GM10847 (cell line): ENCODE measurements around the gene SPACA7.

Experiments used
- POLR2A ChIP-seq: IDR thresholded peaks from 2 replicates; pipeline ENCODE4 v1.6.1; 2011; ENCODE audit not compliant: insufficient read length; ENCODE audit errors: extremely low read depth

Gene SPACA7

DNA sequence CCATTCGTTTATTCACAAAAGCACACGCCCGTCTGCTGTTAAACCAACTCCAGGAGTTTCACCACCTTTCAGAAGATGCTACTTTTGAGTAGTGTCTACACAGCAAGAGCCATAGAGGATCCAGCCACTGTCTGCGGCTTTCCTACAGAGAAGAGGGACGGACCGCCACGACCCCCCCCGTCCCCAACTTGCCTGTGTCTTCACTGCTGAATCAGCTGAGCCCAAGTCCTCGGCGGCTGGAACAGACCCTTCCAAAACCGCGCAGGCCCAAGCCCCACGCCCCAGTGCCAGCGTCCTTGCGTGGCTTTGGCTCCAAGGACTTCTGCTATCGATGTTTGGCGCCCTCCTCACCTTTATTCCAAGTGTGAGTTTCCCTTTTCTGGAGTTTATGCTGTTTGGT is 65.1 kb downstream of the SPACA7 start:
- no peak for TF ChIP-seq POLR2A

GRCh38 chr13:112441779-112442310 is 65.7 kb downstream of the SPACA7 start:
- TF ChIP-seq POLR2A = no peak

DNA sequence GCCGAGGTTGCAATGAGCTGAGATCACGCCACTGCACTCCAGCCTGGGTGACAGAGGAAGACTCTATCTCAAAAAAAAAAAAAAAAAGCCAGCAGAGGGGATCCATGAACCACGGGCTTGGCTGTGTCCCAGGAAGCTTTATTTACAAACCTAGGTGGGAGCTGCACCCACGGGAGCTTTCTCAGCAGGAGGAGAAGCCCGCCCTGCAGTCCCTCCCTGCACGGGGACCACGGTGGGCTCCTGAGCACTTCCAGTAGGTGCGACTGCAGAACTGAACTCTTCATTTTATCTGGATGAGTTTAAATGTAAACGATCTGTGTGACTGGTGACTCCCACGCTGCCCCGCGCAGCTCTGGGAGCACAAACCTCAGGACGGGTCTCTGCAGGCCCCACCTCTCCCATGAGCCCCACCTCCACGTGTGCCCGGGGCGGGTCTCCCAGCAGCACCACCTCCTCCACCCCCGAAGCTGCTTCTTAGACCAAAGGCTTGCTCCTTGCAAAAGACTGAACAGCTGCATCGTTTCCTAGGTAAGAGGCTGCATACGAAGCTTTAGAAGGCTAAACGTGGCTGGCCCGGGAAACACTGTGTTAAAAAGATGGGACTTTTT is 66.4 kb downstream of the SPACA7 start:
- no peak for TF ChIP-seq POLR2A

DNA sequence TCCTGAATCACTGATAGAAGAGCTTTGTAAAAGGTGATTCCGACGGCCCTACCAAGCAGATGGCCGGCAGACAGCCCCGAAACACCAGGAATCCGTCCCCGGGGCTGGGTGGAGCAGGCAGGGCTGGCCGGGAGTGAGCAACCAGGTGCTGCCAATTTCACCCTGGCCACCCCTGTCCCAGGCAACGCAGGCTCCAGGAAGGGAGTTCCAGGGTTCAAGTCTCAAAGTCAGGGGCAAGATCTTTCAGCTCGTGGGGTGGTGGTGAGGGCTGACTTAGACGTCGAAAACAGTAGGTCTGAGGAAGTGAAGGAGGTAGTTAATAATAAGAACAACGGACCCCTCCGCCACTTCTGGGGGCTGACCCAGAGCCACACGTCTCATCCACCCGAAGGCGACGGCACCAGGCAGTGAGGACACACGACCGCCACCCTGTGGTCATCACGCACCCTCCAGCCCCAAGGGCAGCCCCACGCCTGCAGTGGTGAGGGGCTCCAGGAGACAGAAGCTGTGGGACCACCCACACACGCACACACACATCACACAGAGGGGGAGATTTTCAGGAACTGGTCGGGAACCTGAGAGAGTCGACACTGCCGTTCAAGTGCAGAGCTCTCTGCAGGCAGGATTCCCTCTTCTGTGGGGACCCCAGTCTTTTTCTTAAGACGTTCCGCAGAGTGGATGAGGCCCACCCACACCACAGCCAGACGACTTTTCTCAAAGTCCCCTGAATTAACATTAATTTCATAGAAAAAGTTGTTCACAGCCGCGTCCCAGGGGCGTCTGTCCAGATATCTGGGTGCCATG is 67.2 kb downstream of the SPACA7 start:
- no peak for TF ChIP-seq POLR2A

- no peak for TF ChIP-seq POLR2A
Observed at GRCh38 chr13:112443995-112444311, 67.8 kb downstream of the SPACA7 start.

- no peak for TF ChIP-seq POLR2A
Observed at GRCh38 chr13:112444416-112445399, 68.6 kb downstream of the SPACA7 start.

DNA sequence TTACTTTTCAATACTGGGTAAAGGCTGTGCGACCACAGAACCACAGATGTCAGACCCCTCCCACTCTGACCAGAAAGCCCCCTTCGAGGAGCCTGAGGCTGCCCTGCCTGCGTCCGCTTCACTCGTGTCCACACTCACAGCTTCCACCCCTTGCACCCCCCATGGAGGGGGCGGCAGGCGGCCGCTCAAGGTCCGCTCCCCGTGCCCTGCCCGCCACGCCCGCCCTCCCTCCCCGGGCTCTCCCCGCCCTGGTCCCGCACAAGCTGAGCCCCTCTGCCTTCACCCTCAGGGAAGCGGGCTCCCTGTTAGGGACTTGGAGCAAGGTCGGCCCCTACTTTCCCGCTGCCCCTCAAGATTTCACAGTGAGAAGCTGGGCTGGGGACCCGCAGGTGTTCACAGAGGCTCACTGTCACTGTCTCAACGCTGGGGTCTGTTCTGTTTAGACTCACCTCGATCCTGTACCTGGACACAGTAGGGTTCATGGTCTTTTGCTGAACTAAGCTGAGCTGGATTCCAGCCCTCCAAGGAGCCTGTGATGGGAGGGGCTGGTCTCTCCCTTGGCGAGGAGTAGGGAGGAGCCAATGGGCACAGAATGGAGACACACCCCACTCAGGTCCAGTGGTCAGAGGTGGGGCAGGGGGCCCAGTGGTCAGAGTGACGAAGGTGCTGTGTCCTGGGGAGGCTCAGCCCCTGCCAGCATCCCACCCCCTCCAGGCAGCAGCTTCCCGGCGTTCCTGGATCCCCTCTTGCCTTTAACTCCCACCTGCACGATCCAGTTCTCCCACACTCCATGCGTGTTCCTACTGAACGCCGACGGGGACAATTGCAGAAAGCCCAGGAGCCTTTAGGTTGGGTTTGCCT is 69.5 kb downstream of the SPACA7 start:
- TF ChIP-seq POLR2A = no peak

- TF ChIP-seq POLR2A = no peak
Observed at GRCh38 chr13:112446347-112446861, 70.2 kb downstream of the SPACA7 start.

DNA sequence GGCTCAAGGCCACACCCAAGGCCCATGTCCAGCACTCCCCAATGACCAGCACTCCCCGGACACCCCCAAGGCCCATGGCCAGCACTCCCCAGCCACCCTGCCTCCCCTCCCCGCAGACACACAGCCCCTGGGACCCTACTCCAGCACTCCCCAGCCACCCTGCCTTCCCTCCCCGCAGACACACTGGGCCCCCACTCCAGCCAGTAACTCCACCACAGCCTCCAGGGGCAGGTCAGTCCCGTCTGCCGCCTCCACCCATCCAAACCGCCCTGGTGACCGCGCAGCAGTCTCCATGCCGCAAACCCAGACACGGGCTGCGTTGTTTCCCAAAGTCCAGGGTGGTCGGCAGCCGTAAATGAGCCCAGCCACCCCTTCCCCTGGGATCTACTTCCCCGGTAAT is 70.7 kb downstream of the SPACA7 start:
- TF ChIP-seq POLR2A = no peak

DNA sequence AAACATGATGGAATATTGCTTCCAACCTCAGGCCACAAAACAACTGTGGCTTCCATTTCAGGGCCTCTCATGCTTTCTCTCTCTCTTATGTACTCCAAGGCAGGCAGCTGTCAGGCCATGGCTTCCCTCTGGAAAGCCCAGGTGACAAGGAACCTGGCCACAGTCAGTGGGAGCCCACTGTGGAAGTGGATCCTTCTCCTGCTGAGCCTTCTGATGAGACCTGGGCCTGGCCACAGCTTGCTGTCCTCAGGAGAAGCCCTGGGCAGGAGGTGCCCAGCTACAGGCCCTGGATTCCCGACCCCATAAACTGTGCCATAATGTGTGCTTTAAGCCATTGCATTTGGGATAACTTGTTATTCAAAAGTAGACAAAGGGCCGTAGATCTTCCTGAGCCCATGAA is 71.2 kb downstream of the SPACA7 start:
- TF ChIP-seq POLR2A = no peak

DNA sequence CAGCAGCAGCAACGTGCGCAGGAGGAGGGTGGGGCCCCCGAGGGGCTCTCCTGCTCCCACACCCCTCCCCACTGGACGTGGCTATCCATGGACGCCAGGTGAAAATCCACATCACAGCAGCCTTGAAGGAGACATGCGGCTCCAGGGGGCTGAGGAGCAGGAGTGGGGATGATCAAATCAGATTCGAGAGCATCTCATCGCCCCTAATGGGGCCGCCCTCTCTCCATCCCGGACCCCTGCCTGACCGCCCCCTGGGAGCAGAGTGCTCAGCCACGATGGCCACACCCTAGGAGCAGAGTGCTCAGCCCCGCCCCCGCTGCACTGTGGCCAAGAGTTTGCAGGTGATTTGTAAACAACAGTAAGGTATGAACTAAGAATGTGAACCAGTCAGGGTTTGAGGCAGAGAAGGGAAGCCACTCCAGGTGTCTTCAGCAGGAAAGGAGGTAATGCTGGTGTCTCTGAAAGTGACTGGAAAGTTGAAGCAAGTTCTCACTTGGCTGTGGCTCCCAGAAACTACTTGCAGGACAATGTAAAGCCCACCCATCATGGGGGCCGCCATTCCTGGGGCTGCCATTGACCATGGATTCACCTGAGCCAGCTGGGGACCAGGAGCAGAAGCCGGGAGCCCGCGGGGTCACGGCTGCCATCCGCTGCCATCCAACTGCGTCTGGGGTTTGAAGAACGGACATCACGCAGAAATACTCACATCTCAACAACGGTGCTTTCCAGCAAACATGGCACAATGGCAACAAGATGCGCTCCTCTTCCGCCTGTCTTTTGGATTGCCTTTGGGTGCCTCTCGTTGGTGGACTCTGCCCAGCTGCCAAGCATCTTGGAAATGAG is 71.8 kb downstream of the SPACA7 start:
- no peak for TF ChIP-seq POLR2A

GRCh38 chr13:112448621-112449544 is 72.7 kb downstream of the SPACA7 start:
- no peak for TF ChIP-seq POLR2A

DNA sequence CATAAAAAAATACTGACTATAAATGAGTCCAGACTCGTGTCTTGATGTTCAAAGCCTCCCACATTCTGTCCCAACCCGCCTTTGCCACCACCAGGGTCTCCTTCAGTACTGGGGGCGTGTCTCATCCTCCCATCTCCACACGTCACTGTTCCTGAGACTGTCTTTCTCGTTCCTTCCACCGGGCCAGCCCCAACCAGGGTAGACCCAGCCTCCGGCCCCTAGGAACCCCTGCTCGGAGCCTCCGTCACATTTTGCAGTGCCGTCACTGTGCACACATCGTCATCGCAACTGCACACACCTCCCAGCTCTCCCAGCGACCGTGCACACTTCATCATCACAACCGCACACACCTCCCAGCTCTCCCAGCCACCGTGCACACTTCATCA is 73.4 kb downstream of the SPACA7 start:
- no peak for TF ChIP-seq POLR2A
